T-helper 17 cell (primary cell): Measurements from ENCODE around the gene ARF1. TPM values are rescaled to one million over a fixed set of nuclear protein-coding genes. Genes with fewer than 3 reads are reported as not detected.

Source experiments
- ATAC-seq: fragments of 150-1000 bp; cut with Tn5 transposase; 2 replicates; pipeline ENCODE4 v1.10.0; 2021; ENCODE audit warnings: mild to moderate bottlenecking, moderate library complexity
- DNase-seq, 3 donors: peaks; one replicate each; pipeline versions ENCODE4 v3.0.0 to v3.0.0-alpha.2; 2020 to 2021
- H3K9me3 ChIP-seq: one replicate; pipeline ENCODE4 v1.7.0; 2013; ENCODE audit warnings: low read length, mild to moderate bottlenecking; ENCODE audit not compliant: control insufficient read depth, poor library complexity, severe bottlenecking
- H3K27ac Mint-ChIP-seq: one replicate; pipeline ENCODE4 v1.8.0; 2022; ENCODE audit warnings: mild to moderate bottlenecking, moderate library complexity, mixed read lengths
- H3K27me3 Mint-ChIP-seq: one replicate; pipeline ENCODE4 v1.8.0; 2022; ENCODE audit warnings: mixed read lengths
- H3K36me3 Mint-ChIP-seq: one replicate; pipeline ENCODE4 v1.8.0; 2022; ENCODE audit warnings: low read depth, mixed read lengths
- H3K4me1 Mint-ChIP-seq: one replicate; pipeline ENCODE4 v1.8.0; 2022; ENCODE audit warnings: mild to moderate bottlenecking, mixed read lengths
- H3K4me3 Mint-ChIP-seq: one replicate; pipeline ENCODE4 v1.8.0; 2022; ENCODE audit warnings: mild to moderate bottlenecking, moderate library complexity, mixed read lengths
- total RNA-seq, 4 donors: library from RNA in 2 of 4; stranded (reverse) in 2 of 4; gene quantifications; one replicate each; pipeline ENCODE4 v1.2.3 and lab custom pipeline; 2022 to 2026

ARF1 gene
- total RNA-seq, 2 donors from 2014 or later = 325 to 382 TPM

DNA sequence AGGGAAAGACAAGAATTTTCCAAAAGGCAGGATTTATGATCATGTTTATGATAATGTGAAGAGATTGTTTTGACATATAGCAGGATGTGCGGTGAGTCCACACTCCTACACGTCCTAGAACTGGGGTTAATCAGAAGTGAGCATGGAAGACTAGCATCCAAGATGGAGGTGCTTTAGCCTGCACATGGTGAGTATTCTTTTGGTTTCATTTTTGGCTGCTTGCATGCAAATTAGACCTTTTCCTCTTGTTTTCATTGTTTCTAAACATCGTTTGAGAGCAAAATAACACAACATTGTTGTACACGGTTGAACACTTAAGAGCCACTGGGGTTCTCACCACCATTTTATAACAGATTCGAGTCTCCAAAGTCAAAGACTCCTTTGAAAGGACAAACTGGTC is 42.7 kb downstream of the ARF1 start:
- DNase-seq (no peak), ATAC-seq (no peak)
- Mint-ChIP-seq H3K27ac (no peak overlapping the region), H3K4me3 (no peak overlapping the region), H3K4me1 (peaks cover 6% of the 10 kb centered on the region), H3K27me3 (peaks cover 23% of the 10 kb centered on the region), H3K36me3 (peaks cover 2% of the 10 kb centered on the region)
- H3K9me3 ChIP-seq = no peaks in the 10 kb centered on the region

GRCh38 chr1:228131766-228132165 is 49.3 kb downstream of the ARF1 start:
- no peak overlapping the region for H3K4me3 Mint-ChIP-seq
- DNase-seq = no peak
- H3K36me3 Mint-ChIP-seq = no peaks in the 10 kb centered on the region
- H3K27ac Mint-ChIP-seq = no peak overlapping the region
- no peaks in the 10 kb centered on the region for H3K9me3 ChIP-seq
- ATAC-seq = no peak
- peaks cover 32% of the 10 kb centered on the region for H3K27me3 Mint-ChIP-seq
- H3K4me1 Mint-ChIP-seq = peaks cover 3% of the 10 kb centered on the region

- no peaks in the 10 kb centered on the region for H3K9me3 ChIP-seq
- Mint-ChIP-seq H3K27me3 (peaks cover 30% of the 10 kb centered on the region), H3K4me3 (no peak overlapping the region), H3K27ac (no peak overlapping the region), H3K4me1 (peaks cover 3% of the 10 kb centered on the region), H3K36me3 (no peaks in the 10 kb centered on the region)
- DNase-seq = no peak
- ATAC-seq = no peak
These were observed 52.1 kb downstream of the ARF1 start for GRCh38 chr1:228134591-228134990.

- H3K9me3 ChIP-seq = no peaks in the 10 kb centered on the region
- H3K27ac Mint-ChIP-seq = peak overlapping the region; percentile 24
- H3K4me3 Mint-ChIP-seq = no peak overlapping the region
- H3K4me1 Mint-ChIP-seq = no peaks in the 10 kb centered on the region
- peaks cover 26% of the 10 kb centered on the region for H3K27me3 Mint-ChIP-seq
- DNase-seq (no peak), ATAC-seq (no peak)
- H3K36me3 Mint-ChIP-seq = no peaks in the 10 kb centered on the region
These were observed 54.4 kb downstream of the ARF1 start for GRCh38 chr1:228136901-228137300.

DNA sequence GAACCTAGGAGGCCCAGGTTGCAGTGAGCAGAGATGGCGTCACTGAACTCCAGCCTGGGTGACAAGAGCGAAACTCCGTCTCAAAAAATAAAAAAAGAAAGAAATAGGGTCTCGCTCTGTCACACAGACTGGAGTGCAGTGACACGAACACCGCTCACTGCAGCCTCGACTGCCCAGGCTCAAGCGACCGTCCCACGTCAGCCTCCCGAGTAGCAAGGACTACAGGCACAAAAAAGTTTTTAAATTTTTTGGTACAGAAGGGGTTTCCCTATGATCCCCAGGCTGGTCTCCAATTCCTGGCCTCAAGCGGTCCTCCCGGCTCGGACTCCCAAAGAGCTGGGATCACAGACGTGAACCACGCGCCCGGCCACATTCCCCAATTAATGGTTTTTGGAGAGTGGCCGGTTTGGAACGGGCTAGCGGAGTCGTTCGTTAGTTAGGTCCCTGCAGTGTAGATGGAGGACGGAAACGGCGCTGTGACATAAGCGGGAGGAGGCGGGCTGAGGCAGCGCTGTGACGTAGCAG is 57.0 kb downstream of the ARF1 start:
- Mint-ChIP-seq H3K27me3 (peaks cover 25% of the 10 kb centered on the region), H3K36me3 (no peaks in the 10 kb centered on the region), H3K4me3 (peak overlapping the region; percentile 96), H3K4me1 (peaks cover 18% of the 10 kb centered on the region), H3K27ac (peak overlapping the region; percentile 94)
- ATAC-seq (no peak), DNase-seq (no peak)
- H3K9me3 ChIP-seq = no peaks in the 10 kb centered on the region

DNA sequence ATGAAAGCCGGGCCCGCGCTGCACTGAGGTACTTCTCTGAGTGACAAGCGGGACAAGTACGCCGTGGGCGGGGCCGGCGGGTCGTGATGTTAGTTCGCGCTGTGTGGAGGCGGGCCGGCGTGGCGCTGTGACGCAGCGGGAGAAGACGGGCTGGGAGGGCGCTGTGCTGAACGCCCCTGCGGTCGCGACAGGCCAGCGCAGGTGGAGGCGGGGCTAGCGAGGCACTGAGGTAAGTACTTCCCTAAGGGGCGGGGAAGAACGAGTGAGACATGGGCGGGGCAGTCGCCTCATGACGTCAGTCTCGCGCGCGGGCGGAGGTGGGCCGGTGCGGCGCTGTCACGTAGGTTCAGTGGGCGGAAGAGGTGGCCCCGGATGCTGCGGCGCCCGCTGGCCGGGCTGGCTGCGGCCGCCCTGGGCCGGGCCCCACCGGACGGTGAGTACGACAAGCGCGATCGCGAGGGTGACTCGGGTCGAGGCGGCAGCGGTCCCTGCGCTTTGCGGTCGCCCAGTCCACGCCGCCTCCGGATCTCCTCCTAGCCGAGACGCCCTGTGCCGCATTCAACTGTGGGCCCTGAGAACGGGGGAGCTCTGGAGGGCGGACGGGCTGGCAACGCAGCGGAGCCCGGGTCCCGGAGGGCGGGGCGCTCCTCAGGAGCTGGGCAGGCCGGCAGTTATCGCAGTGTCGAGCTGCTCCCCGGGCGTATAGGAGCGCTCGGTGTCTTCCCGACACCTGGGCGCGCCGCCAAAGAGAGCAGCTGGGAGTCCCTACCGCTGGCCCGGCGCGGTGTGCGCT is 57.6 kb downstream of the ARF1 start, which contains the start of gene GUK1:
GUK1 (plus strand) TSS at position 349 of the 793 bp plus-strand sequence; CDS start at position 373, 24 bp downstream.
- H3K36me3 Mint-ChIP-seq = no peaks in the 10 kb centered on the region
- ATAC-seq (peak; percentile 93), DNase-seq (peak; percentile 99 to 100 (median 100))
- H3K4me3 Mint-ChIP-seq = peak within 1 kb of the TSS; percentile 96
- peak within 1 kb of the TSS; percentile 94 for H3K27ac Mint-ChIP-seq
- peaks cover 20% of the 10 kb centered on the region for H3K4me1 Mint-ChIP-seq
- H3K27me3 Mint-ChIP-seq = peaks cover 19% of the 10 kb centered on the region
- no peaks in the 10 kb centered on the region for H3K9me3 ChIP-seq

DNA sequence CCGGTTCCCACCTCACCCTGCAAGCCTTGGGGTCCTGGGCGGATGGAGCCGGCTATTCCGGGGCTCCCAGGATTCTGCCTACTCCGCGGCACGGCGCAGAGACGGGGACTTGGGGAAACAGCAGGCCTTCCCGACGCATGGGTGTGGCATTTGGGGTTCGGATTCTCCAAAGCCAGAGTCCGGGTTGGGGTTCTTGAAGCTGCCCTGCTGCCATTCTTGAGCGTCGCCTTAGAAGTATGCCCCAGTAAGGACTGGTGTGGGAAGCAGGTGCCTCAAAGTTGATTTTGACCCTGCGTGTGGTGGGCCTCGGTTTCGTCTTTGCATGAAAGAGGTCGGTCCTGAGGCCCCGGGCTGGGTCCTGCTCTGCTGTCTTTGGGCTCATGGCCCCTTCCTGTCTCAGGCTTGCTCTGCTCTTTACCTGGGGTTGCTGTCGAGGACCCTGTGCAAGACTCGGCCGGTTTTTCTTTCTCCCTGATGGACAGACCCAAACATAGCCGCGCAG is 58.3 kb downstream of the ARF1 start:
- ATAC-seq (no peak), DNase-seq (no peak)
- Mint-ChIP-seq H3K27me3 (peaks cover 17% of the 10 kb centered on the region), H3K4me1 (peaks cover 20% of the 10 kb centered on the region), H3K36me3 (no peaks in the 10 kb centered on the region), H3K4me3 (peak overlapping the region; percentile 96), H3K27ac (peak overlapping the region; percentile 94)
- H3K9me3 ChIP-seq = no peaks in the 10 kb centered on the region

DNA sequence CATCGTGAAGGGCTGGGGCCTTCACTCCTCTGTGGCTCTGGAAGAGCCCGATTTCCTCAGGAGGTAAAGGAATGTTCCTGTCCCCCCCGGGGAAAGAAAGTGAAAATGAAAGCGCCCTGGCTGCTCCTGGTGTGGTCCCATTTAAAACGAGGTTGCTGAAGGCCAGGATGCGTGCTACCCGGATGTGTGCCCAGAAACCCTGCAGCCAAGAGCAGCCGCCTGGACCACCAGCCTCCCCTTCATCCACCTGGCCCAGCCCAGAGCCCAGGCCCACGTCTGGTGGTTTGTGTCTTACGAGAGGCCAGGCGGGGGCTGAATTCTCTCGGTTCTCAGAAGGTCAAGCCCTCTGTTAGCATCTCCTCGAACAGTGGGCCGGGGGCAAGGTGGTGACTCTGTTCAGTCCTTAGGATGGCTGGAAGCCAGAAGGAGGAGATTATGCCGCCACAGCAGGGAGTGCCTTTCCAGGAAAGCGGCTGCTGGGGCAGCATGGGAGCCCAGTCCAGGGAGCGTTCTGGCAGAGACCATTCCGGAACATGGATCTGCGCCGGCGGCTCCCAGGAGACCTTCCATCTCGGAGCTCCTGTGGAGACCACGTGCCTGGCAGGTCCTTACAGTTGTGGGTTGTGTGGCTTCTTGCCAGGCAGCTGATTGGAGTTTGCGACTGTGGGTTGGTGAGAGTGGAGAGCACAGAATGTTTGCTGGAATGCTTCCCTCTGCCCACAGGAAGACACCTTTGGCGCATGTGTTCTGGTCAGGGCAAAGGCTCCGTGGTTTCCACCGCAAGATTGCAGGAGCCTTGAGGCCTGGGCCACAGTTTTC is 58.9 kb downstream of the ARF1 start:
- Mint-ChIP-seq H3K4me3 (peak overlapping the region; percentile 96), H3K4me1 (peaks cover 20% of the 10 kb centered on the region), H3K36me3 (no peaks in the 10 kb centered on the region), H3K27ac (peak overlapping the region; percentile 94), H3K27me3 (peaks cover 10% of the 10 kb centered on the region)
- no peak for DNase-seq
- ATAC-seq = no peak
- no peaks in the 10 kb centered on the region for H3K9me3 ChIP-seq

DNA sequence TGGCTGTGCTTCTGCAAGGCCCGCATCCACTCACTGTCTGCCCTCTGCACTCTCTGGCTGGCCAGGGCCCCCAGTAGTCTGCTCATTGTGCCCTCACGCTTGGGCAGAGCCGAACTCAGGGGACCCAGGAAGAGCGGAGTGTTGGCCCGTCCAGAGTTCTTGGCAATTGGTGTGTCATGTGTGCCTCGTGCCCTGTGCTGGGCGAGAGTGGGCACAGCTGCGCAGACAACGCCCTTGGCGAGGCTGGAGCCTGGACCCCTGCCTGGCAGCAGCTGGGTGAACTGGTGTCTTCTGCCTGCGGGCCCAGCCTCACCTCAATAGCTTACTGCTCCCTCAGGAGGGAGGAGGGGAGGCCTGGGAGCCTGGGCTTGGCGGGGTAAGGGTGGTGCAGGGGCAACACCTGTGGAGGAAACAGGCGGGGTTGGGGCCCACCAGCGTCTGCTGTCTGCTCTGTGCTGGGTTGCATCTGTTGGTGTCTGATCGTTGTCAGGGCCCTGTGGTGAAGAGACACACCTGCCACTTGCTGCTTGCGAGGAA is 59.7 kb downstream of the ARF1 start:
- DNase-seq (no peak), ATAC-seq (no peak)
- Mint-ChIP-seq H3K4me1 (peaks cover 20% of the 10 kb centered on the region), H3K36me3 (no peaks in the 10 kb centered on the region), H3K4me3 (peak overlapping the region; percentile 96), H3K27ac (peak overlapping the region; percentile 94), H3K27me3 (peaks cover 3% of the 10 kb centered on the region)
- no peaks in the 10 kb centered on the region for H3K9me3 ChIP-seq

DNA sequence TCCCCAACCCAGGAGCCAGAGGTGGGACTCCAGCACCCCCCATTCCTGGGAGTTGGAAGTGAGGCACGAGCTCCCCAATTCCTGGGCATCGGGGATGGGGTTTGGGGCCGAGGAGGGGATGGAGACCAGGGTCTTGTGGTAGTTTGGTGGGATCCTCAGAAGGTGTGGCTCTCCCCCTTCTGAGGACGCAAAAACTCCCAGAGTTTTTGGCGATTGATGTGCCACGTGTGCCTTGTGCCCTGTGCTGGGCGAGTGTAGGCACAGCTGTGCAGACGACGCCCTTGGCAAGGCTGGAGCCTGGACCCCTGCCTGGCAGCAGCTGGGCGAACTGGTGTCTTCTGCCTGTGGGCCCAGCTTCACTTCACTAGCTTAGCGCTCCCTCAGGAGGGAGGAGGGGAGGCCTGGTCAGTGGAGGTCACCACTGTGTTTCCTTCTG is 60.2 kb downstream of the ARF1 start:
- Mint-ChIP-seq H3K27me3 (no peaks in the 10 kb centered on the region), H3K4me3 (peak overlapping the region; percentile 96), H3K27ac (peak overlapping the region; percentile 94), H3K4me1 (peaks cover 20% of the 10 kb centered on the region), H3K36me3 (no peaks in the 10 kb centered on the region)
- no peaks in the 10 kb centered on the region for H3K9me3 ChIP-seq
- DNase-seq (no peak), ATAC-seq (no peak)

DNA sequence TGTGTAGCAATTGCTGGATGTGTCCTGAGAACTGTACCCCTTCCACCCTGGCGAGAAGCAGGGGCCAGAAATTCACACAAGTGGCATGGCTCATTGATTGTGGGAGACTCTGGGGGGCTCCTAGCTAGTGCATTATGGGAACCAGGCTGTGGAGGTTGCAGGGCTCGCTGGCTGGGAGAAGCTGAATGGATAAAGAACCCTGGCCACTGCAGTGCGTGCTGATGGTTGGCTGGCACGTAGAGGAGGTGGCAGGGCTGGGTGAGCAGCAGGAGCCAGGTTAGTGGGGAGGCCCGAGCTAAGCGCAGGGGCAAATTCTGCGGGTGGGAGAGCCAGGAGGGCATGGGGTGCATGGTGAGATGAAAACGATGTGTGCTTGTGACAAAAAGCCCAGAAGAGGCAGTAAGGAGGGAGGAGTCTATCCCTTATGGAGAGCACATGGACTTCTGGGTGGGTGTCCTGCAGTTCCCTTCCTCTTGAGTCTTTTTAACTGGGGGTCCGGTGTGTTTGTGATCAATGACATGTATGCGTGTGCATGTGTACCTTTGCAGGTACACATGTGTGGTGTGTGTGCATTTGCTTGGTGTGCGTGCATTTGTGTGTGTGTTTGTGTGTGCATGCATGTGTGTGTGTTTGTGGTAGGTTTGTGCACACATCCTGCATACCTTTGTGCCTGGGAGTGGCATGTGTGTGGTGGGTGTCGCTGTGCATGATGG is 61.1 kb downstream of the ARF1 start:
- no peaks in the 10 kb centered on the region for H3K36me3 Mint-ChIP-seq
- peak overlapping the region; percentile 96 for H3K4me3 Mint-ChIP-seq
- H3K4me1 Mint-ChIP-seq = peaks cover 20% of the 10 kb centered on the region
- H3K27me3 Mint-ChIP-seq = no peaks in the 10 kb centered on the region
- DNase-seq (no peak), ATAC-seq (no peak)
- H3K9me3 ChIP-seq = no peaks in the 10 kb centered on the region
- H3K27ac Mint-ChIP-seq = peak overlapping the region; percentile 94

GRCh38 chr1:228144193-228144992 is 61.9 kb downstream of the ARF1 start:
- DNase-seq (no peak), ATAC-seq (no peak)

More at GRCh38 chr1:228144193-228144992, 61.9 kb downstream of the ARF1 start:
- peak overlapping the region; percentile 7 for H3K4me3 Mint-ChIP-seq
- no peaks in the 10 kb centered on the region for H3K36me3 Mint-ChIP-seq
- no peaks in the 10 kb centered on the region for H3K27me3 Mint-ChIP-seq
- H3K9me3 ChIP-seq = no peaks in the 10 kb centered on the region
- peak overlapping the region; percentile 61 for H3K27ac Mint-ChIP-seq
- peaks cover 20% of the 10 kb centered on the region for H3K4me1 Mint-ChIP-seq
